NCI-H1694 (cell line): ENCODE data around the gene FOXB2.
"Not testable (repeated sequence)": the region's sequence is repeated elsewhere in the genome, so short reads cannot be mapped to it uniquely, and the experiment has no call there.

Experiments used
- DNase-seq: peaks from one replicate; lab custom pipeline; 2025; lab: John Stamatoyannopoulos, UW

The FOXB2 gene

GRCh38 chr9:77019236-77019925 is at the start of gene FOXB2:
FOXB2 (plus strand) TSS chr9:77019655; CDS start chr9:77019655, 0 bp downstream.
- DNase-seq, result no peak

- DNase-seq, result no peak
These were observed 49.7 kb upstream of the FOXB2 start for GRCh38 chr9:76969716-76970115.

GRCh38 chr9:76978831-76979230 is 40.6 kb upstream of the FOXB2 start:
- not testable (repeated sequence) for DNase-seq

- DNase-seq, result no peak
These were observed 38.9 kb upstream of the FOXB2 start for GRCh38 chr9:76980566-76980965.

GRCh38 chr9:76984486-76984885 is 35.0 kb upstream of the FOXB2 start:
- no peak for DNase-seq

- DNase-seq, result no peak
These were observed 33.9 kb upstream of the FOXB2 start for GRCh38 chr9:76985581-76985980.

- no peak for DNase-seq
These were observed 31.8 kb upstream of the FOXB2 start for GRCh38 chr9:76987594-76988200.

- DNase-seq, result no peak
These were observed 30.5 kb upstream of the FOXB2 start for GRCh38 chr9:76988941-76989340.

GRCh38 chr9:76989501-76989900 is 30.0 kb upstream of the FOXB2 start:
- DNase-seq, result no peak

- DNase-seq, result no peak
These were observed 22.8 kb upstream of the FOXB2 start for GRCh38 chr9:76996700-76997099.

GRCh38 chr9:76999261-76999660 is 20.2 kb upstream of the FOXB2 start:
- no peak for DNase-seq

- DNase-seq, result no peak
These were observed 19.1 kb upstream of the FOXB2 start for GRCh38 chr9:77000330-77000729.

GRCh38 chr9:77003366-77003765 is 16.1 kb upstream of the FOXB2 start:
- no peak for DNase-seq

GRCh38 chr9:77005216-77005615 is 14.2 kb upstream of the FOXB2 start:
- DNase-seq, result no peak

GRCh38 chr9:77010527-77010926 is 8.9 kb upstream of the FOXB2 start:
- DNase-seq, result no peak

GRCh38 chr9:77011973-77012821 is 7.3 kb upstream of the FOXB2 start:
- DNase-seq, result no peak

- DNase-seq, result no peak
These were observed 6.1 kb upstream of the FOXB2 start for GRCh38 chr9:77013206-77013931.

GRCh38 chr9:77013932-77014596 is 5.4 kb upstream of the FOXB2 start:
- no peak for DNase-seq

- DNase-seq, result no peak
These were observed 4.7 kb upstream of the FOXB2 start for GRCh38 chr9:77014597-77015263.

- DNase-seq, result no peak
These were observed 4.0 kb upstream of the FOXB2 start for GRCh38 chr9:77015327-77016048.
